Hypothalamus (tissue), 51 donors: Measurements from ENCODE around the gene ERCC3.
"Not testable (repeated sequence)": the region's sequence is repeated elsewhere in the genome, so short reads cannot be mapped to it uniquely, and the experiment has no call there.

Experiments
- DNase-seq, 51 donors: peaks; one replicate each; lab custom pipeline; 2025; lab: John Stamatoyannopoulos, UW

The ERCC3 gene

GRCh38 chr2:127280693-127281092 is 13.3 kb downstream of the ERCC3 start:
- no peak for DNase-seq

GRCh38 chr2:127279781-127280180 is 14.2 kb downstream of the ERCC3 start:
- DNase-seq: no peak

- DNase-seq: no peak
Measured at GRCh38 chr2:127278959-127279358, 15.0 kb downstream of the ERCC3 start.

GRCh38 chr2:127277028-127277427 is 16.9 kb downstream of the ERCC3 start:
- no peak for DNase-seq

- peak in 2 of 51 donors; percentile 25 to 51 for DNase-seq
Measured at GRCh38 chr2:127275789-127276188, 18.2 kb downstream of the ERCC3 start.

GRCh38 chr2:127275356-127275755 is 18.6 kb downstream of the ERCC3 start:
- peak in 2 of 51 donors; percentile 47 to 51 for DNase-seq

- no peak for DNase-seq
Measured at GRCh38 chr2:127270663-127271062, 23.3 kb downstream of the ERCC3 start.

GRCh38 chr2:127261804-127262406 is 32.0 kb downstream of the ERCC3 start:
- DNase-seq: no peak

- DNase-seq: no peak
Measured at GRCh38 chr2:127259355-127259754, 34.6 kb downstream of the ERCC3 start.

- DNase-seq: no peak
Measured at GRCh38 chr2:127256866-127257265, 37.1 kb downstream of the ERCC3 start.

- no peak for DNase-seq
Measured at GRCh38 chr2:127256381-127256780, 37.6 kb downstream of the ERCC3 start.

GRCh38 chr2:127255721-127256120 is 38.2 kb downstream of the ERCC3 start:
- peak in 1 of 51 donors; percentile 3 for DNase-seq

- no peak for DNase-seq
Measured at GRCh38 chr2:127255146-127255545, 38.8 kb downstream of the ERCC3 start.

GRCh38 chr2:127254386-127254981 is 39.5 kb downstream of the ERCC3 start:
- DNase-seq: no peak

- not testable (repeated sequence) for DNase-seq
Measured at GRCh38 chr2:127241184-127241583, 52.8 kb downstream of the ERCC3 start.

- DNase-seq: no peak
Measured at GRCh38 chr2:127239395-127239794, 54.5 kb downstream of the ERCC3 start.

- DNase-seq: not testable (repeated sequence)
Measured at GRCh38 chr2:127237768-127238167, 56.2 kb downstream of the ERCC3 start.

GRCh38 chr2:127235082-127235702 is 58.8 kb downstream of the ERCC3 start:
- DNase-seq: no peak

- no peak for DNase-seq
Measured at GRCh38 chr2:127233710-127234109, 60.2 kb downstream of the ERCC3 start.

GRCh38 chr2:127231130-127231865 is 62.6 kb downstream of the ERCC3 start:
- DNase-seq: no peak

- no peak for DNase-seq
Measured at GRCh38 chr2:127229555-127229954, 64.4 kb downstream of the ERCC3 start.

GRCh38 chr2:127228102-127228501 is 65.8 kb downstream of the ERCC3 start:
- DNase-seq: no peak
